Stimulated activated CD4-positive, alpha-beta T cell treated with anti-CD3 and anti-CD28 coated beads, TNF-alpha, amount 100 ng/mL, for 48 hours (primary cell): ENCODE data around the gene PNLIPRP3.

ENCODE experiments used
- DNase-seq, 3 donors: peaks; one replicate each; pipeline ENCODE4 v3.0.0-alpha.2; 2020; ENCODE audit warnings: low read depth in 3 of 3

PNLIPRP3 gene

GRCh38 chr10:116450861-116451260, 23.2 kb downstream of the PNLIPRP3 start:
- no peak for DNase-seq

- no peak for DNase-seq
Observed at GRCh38 chr10:116451711-116452337, 24.2 kb downstream of the PNLIPRP3 start.

DNA sequence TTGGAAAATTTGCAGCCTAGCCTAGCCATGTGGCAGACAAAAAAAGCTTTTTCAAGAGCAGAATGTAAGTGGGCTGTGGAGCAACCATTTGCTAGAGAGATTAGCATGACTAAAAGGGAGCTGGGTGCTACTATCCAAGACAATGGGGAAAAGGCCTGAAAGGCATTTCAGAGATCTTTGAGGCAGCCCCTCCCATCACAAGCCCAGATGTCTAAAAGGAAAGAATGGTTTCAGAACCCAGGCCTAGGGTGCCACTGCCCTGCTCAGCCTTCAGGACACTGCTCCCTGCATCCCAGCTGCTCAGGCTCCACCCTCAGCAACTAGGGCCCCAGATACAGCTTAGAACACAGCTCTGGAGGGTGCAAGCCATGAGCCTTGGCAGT, 24.7 kb downstream of the PNLIPRP3 start:
- DNase-seq = no peak

DNA sequence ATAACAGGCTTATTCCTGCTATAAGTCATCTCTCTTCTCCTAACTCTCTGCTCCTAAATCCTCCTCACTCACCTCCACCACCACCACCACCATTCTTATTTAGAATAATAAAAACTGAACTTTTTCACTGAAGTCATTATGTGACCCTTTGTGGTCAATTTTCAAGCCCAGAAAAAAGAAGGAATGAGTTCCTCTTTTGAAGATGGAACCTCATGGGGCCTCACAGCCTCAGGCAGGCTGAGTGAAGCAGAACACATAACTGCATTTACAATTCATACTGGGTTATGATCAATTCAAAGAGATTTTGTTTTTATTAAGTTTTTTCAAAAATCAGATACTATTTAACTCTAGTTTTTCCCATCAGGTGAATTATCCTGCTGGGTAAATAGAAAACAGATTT, 29.8 kb downstream of the PNLIPRP3 start:
- no peak for DNase-seq

DNA sequence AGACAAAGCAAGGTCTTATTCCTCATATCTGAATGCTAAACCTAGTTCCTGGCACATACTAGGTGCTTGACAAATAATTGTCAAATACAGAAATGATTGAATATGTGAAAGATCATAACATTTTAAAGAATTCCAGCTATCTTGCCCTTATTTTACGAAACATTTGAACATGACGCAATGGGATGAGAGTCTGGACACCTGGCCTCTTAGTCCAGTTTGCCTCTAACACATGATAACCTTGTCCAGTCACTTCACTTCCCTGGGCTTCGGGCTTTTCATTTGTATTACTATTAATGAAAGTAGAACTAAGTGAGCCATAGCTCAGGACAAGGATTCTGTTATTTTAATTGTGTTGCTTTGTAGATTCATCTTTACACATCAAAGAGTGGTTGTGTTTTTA, 32.6 kb downstream of the PNLIPRP3 start:
- DNase-seq = no peak

DNA sequence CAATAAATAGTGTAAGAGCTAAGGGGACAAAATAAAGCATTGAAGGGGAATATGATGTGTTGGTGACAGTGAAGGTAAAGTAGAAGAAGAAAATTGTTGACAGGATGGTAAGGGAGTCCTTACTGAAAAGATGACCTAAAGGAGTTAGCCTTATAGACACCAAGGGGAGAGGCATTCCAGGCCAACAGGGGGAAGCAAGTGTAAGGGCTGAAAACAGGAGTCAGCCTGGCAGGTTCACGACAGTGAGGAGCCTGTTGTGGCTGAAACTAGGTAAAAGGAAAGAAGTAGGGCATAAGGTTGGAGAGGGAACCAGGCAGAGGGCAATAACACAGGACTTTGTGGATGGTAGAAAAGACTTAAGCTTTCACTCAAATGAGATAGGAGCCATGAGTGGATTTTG, 34.0 kb downstream of the PNLIPRP3 start:
- DNase-seq = no peak

DNA sequence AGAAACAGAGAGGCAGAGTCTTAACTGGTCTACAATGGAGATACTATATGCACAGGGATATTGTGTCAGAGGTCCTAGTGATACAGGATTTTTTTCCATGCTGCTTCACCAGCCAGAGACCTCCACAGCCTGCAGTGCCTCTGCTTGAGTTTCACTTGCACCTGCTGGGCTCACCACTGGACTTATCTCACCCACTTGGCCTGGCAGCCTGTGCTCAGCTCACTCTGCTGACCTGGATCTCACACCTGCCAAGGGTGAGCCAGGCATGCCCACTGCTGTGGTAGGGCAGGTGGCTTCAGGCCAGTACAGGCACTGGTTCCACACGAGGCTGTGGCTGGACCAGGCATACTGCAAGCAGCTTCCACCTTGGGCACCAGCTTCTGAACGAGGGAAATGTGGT, 36.6 kb downstream of the PNLIPRP3 start:
- DNase-seq = no peak

DNA sequence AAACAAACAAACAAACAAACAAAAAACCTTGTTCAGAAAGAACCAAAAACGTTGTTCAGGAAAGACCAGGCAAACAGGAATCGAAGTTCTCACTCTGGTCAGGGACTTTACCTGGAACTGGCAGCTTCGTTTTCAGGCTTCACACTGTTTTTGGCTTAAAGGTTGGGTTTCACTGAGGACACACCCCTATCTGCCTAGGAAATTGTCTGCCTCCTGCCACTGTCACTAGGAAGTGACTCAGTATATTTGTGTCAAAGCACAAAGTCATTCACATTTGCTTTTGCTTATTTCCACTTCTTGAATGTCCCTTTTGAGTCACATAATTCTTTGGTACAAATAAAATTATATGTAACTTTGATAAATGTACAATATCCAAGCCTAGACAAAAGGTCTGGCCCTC, 37.9 kb downstream of the PNLIPRP3 start:
- no peak for DNase-seq

GRCh38 chr10:116466715-116467422, 39.2 kb downstream of the PNLIPRP3 start:
- DNase-seq = no peak

DNA sequence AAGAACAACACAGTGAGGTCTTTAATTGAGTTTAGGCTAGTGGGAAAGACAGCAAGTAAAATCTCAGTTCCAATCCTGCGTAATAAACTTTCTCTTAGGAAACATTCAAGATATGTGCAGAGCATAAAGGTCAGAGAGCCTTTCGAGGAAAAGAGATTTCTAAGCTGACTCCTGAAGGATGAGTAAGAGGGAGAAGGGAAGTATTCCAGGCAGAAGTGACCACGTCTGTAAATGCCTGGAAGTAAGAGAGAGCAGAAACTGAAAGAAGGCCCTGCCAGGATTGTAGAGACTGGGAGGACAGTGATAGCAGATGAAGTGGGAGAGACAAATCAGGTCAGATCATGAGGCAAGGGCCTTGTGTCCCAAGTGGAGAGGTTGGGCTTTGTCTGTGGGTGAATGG, 41.8 kb downstream of the PNLIPRP3 start:
- no peak for DNase-seq

DNA sequence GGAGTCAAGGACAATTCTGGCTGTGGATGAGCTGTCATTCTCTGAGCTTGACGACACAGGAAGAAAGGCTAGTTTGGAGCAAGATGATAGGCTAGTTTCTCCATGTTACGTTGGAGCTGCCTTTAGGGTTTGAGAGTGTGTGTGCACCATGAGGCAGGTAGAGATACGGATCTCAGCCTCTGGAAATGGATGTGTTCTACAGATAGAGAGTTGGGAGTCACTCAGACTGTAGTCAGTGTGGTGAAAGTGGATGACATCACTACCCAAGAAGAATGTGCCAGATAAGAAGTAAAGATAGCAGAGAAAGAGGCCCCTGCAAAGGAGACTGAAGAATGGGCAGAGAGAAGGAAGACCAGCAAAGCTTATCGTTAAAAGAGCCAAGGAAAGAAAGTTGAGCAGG, 42.4 kb downstream of the PNLIPRP3 start:
- DNase-seq = no peak

- DNase-seq = no peak
Observed at GRCh38 chr10:116470768-116471415, 43.2 kb downstream of the PNLIPRP3 start.

- no peak for DNase-seq
Observed at GRCh38 chr10:116472891-116473290, 45.2 kb downstream of the PNLIPRP3 start.

GRCh38 chr10:116475866-116476265, 48.2 kb downstream of the PNLIPRP3 start:
- no peak for DNase-seq

DNA sequence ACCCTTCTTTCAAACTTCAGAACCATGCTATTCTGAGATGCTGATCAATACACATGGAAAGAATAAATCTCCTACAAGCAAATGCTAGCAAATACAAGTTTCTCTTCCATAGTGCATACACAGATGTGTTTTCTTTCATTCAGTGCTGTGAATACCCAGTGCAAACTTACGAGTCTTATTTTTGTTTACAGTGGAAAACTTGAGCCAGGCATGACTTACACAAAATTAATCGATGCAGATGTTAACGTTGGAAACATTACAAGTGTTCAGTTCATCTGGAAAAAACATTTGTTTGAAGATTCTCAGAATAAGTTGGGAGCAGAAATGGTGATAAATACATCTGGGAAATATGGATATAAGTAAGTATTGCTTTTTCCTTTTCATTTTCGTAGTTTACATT, 48.8 kb downstream of the PNLIPRP3 start:
- DNase-seq = no peak

DNA sequence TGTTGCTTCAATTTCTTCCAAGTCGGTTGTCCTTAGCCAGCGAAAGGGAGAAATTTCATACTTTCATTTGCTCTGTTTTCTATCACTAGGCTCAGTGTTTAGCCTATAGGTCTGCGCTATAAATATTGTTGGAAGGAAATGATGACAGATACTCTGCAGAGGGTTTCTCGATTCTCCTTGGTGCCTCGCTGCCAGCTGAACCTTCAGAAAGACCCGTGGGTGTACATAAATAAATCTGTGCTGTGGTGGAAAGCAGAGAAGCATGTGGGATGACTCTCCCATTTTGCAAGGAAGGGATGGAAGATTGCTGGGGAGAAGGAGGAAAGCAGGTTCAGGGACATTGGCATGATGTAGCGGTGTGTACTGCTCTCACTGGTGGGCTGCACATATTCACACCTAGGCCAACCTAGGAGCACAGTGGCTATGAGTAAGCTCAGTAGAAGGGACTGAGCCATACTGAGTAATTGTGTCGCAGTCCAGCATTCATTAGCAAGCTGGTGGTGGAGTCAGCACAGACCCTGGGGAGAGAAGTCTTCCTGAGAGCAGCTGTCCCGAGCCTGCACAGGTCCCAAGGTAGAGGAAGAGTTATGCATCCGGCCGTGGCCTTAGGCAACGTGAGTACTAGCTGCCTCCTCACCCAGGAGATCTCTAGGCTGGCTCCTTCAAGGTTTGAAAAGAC, 50.5 kb downstream of the PNLIPRP3 start:
- DNase-seq = no peak

GRCh38 chr10:116486770-116487448, 59.3 kb downstream of the PNLIPRP3 start:
- DNase-seq = no peak

DNA sequence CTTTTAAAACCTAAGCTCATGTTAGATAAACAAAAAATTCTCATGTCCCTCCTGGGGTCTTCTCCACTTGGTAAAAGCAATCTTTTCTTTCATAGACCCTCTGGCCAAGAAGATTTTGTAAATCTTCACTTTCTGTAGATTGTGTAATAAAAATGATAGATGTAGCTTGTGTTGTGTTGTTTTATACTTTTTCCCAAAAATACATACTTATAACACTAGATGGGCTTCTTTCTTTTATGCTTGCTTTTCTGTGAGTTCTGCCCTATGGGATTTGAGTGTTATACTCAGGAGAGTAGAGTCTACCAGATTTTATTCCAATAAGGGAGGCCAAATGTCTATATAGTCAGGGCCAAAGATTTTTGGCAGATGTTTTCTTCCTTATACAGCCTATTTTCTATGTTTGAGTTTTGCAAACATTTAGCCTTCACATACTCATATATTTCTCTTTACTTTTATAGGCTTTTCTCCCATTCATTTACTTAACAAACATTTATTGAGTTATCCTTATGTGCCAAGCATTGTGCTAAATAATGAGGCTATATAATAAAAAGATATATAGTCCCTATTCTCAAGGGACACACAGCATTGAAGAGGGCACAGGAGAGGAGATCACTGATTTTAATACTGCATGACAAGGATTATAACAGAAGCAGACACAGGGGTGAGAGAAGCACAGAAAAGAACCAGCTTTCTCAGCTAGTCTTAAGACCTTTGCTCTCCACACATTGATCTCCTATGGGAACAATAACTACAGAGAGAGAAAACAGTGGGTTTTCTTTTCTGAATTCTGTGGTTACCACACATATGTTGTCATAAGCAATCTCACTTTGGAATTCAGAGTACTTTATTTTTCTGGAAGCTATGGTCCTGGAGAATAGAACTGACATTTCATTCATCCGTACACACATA, 60.1 kb downstream of the PNLIPRP3 start:
- no peak for DNase-seq

DNA sequence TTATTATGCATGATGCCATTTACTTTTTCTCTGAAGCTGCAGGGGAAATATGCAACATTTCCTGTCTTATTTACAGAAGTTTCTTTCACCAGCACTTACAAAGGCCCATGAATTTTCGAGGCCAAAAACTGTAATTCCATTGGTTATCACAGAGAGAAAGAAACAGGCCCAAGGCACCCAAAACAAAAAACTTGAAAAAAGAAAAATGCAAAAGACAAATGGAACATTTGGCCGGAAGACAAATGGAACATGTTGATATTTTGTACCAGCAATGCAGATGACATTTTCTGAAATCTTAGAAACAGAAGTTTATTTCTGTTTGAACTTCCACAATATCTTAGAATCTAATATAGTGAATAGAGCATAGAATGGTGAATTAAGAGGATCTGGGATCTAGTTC, 61.8 kb downstream of the PNLIPRP3 start:
- no peak for DNase-seq

DNA sequence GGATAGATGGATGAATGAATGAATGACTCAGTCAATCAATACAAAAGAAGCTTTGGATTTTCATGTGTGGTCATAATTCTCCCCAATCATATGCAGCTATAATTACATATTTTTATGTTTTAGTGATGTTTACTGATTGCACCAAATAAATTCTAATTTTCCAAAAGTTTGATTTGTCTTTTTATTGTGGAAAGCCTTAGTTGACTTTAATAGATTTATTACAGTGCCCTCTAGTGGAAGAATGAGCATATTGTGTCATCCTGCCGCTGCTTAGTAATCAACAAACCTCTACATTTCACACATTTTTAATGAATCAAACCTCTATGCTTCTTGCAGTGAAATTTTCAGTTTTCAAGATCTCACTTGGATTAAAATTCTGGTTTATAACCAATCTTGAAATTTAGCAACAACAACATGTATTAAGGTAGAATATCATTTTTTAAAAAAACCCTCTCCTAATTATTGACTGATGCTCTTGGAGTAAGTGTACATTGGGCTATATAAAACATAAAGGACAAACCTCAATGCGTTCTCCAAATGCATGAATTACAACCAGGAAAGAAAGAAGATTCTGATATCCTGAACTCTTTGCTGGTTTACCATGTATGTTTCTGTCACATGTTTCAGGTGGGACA, 62.5 kb downstream of the PNLIPRP3 start:
- no peak for DNase-seq

DNA sequence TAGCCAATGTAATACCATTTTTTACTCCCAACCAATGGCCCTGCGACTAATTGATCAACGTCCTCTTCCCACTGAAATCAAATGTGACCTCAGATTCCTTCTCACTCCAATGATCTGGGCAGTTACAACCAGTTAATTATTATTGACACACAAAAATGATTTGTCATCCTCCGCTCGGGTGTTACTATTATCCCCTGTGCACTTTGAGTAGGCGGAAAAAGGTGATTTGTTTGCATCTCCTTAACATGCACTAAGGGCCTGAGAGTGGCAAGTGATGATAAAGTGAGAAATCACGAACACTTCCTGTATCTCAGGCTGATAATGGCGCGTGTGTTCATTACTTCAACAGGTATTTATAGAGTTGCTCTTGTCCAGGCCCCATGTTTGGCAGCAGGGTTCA, 77.1 kb downstream of the PNLIPRP3 start:
- no peak for DNase-seq
